ENCODE data around the gene KCNT2. TPM values are rescaled to one million over a fixed set of nuclear protein-coding genes. Genes with fewer than 3 reads are reported as not detected.
"Not testable (repeated sequence)": the region's sequence is repeated elsewhere in the genome, so short reads cannot be mapped to it uniquely, and the experiment has no call there.

The KCNT2 gene
- total RNA-seq (1 to 10 TPM in 1 of 2 donors, not detected in 1; 1.1 TPM), total RNA-seq (0 reads per million in 2 donors)

DNA sequence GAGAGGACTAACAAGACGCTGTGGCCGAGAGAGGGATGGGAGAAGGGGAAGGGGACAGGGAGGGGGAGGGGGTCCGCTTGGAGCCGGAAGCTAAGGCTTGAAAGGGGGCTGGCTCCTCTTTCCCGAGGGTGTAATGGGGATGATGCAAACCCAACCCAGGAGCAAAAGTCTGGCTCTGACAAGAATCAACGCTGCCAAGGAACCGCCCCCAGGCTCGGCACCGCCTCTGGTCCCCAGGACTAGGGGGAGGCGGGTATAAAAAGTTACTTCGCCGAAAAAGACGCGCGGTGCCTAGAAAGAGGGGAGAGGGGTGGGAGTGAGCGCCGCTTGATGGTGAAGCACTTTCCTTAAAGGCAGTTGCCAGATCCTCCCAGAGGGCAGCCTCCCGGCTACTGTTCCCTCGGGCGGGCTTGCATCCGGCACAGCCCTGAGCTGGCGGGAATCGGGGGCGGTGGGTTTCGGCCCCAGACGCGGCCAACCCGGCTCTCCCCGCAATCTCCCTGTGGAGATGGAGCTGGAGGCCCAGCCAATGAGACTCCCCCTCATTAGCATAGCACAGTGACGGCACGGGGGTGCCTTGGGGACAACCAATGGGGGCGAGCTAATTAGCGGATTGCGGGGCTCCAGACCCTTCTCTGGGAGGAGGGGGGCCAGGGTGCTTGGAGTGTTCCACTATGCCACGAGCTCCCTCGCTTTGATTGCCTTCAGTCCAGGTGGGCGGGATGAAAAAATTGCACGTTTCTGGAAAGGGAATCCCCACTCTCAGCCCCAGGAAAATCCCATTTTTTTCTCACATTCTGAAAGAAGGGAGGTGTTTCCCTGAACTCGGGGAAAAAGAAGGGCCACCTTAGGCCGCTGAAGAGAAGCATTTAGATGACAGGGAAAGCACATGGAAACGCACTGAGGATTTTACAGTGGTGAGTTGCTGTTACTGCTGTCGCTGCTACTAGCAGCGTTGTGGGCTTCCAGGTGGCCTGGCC lies at the start of gene KCNT2:
KCNT2 (minus strand) TSS at position 51 of the 980 bp plus-strand sequence. CDS start 131 bp downstream, outside the sequence.
- Mint-ChIP-seq H3K36me3 (ENCODE audit: low read depth) (peaks cover 3% of the 10 kb centered on the region), H3K4me3 (peak within 1 kb of the TSS; percentile 93), H3K4me1 (peaks cover 12% of the 10 kb centered on the region), H3K27ac (peak within 1 kb of the TSS; percentile 12), H3K27me3 (peaks cover 23% of the 10 kb centered on the region)
- ATAC-seq (peak; percentile 83), DNase-seq (peak in 2 of 3 donors; percentile 9 to 11)
- H3K9me3 ChIP-seq (ENCODE audit: control insufficient read depth, low read length, poor library complexity, severe bottlenecking), result peaks cover 3% of the 10 kb centered on the region

GRCh38 chr1:196655494-196655893 lies 47.3 kb upstream of the KCNT2 start:
- DNase-seq (no peak), ATAC-seq (no peak)
- Mint-ChIP-seq H3K27me3 (no peaks in the 10 kb centered on the region), H3K4me1 (peaks cover 38% of the 10 kb centered on the region), H3K36me3 (ENCODE audit: low read depth) (peaks cover 3% of the 10 kb centered on the region), H3K4me3 (peak overlapping the region; percentile 73), H3K27ac (peak overlapping the region; percentile 78)
- no peaks in the 10 kb centered on the region for H3K9me3 ChIP-seq (ENCODE audit: control insufficient read depth, low read length, poor library complexity, severe bottlenecking)

DNA sequence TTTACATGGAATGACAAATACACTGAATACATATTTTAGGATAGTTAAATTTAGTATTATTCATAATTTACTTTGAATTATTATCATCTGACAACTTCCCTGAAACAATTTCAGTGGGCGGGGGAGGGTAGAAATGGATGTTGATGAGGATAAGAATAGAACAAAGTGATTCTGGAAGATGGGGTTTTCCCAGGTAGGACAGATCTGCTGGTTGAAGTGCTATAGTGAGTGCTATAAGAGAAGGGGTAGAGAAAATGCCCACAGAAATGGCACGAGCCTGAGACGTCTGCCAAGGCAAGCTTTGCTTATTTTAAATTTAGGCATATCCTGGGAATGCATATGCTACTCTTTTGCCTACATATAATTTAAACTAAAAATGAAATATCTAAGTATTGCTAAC lies 46.8 kb upstream of the KCNT2 start:
- DNase-seq (no peak), ATAC-seq (peak; percentile 39)
- H3K9me3 ChIP-seq (ENCODE audit: control insufficient read depth, low read length, poor library complexity, severe bottlenecking), result no peaks in the 10 kb centered on the region
- Mint-ChIP-seq H3K4me1 (peaks cover 38% of the 10 kb centered on the region), H3K27me3 (no peaks in the 10 kb centered on the region), H3K36me3 (ENCODE audit: low read depth) (peaks cover 3% of the 10 kb centered on the region), H3K4me3 (no peak overlapping the region), H3K27ac (peak overlapping the region; percentile 78)

DNA sequence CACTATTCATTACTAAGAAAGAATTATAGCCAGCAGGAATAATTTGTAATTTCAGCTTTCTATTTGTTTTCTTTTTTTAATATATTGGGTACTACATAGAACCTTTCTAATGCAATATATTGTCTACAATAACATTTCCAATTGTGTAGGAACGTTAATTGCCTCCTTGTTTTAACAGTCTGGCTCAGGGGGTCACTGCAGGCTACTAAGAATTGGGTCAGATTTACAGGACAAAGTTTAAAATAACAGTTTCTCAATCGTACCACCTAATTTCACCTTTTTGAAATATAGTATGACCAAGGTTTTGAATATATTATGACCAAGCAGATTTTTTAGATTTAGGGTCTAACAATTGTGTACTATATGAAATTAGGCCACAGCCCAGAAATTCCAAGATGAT lies 46.0 kb upstream of the KCNT2 start:
- H3K9me3 ChIP-seq (ENCODE audit: control insufficient read depth, low read length, poor library complexity, severe bottlenecking), result no peaks in the 10 kb centered on the region
- peak overlapping the region; percentile 33 for H3K4me3 Mint-ChIP-seq
- peaks cover 3% of the 10 kb centered on the region for H3K36me3 Mint-ChIP-seq (ENCODE audit: low read depth)
- peaks cover 36% of the 10 kb centered on the region for H3K4me1 Mint-ChIP-seq
- no peak for DNase-seq
- no peak for ATAC-seq
- no peaks in the 10 kb centered on the region for H3K27me3 Mint-ChIP-seq
- H3K27ac Mint-ChIP-seq, result peak overlapping the region; percentile 19

GRCh38 chr1:196651637-196652215 lies 43.5 kb upstream of the KCNT2 start, which contains the start of gene CFH:
TSS of gene CFH (plus strand) at chr1:196652043. CDS start at chr1:196652118, 75 bp downstream.
- no peaks in the 10 kb centered on the region for H3K9me3 ChIP-seq (ENCODE audit: control insufficient read depth, low read length, poor library complexity, severe bottlenecking)
- peak; percentile 63 for ATAC-seq
- DNase-seq, result no peak
- Mint-ChIP-seq H3K4me3 (peak within 1 kb of the TSS; percentile 88), H3K27ac (peak within 1 kb of the TSS; percentile 59), H3K36me3 (ENCODE audit: low read depth) (peaks cover 3% of the 10 kb centered on the region), H3K27me3 (no peaks in the 10 kb centered on the region), H3K4me1 (peaks cover 36% of the 10 kb centered on the region)

DNA sequence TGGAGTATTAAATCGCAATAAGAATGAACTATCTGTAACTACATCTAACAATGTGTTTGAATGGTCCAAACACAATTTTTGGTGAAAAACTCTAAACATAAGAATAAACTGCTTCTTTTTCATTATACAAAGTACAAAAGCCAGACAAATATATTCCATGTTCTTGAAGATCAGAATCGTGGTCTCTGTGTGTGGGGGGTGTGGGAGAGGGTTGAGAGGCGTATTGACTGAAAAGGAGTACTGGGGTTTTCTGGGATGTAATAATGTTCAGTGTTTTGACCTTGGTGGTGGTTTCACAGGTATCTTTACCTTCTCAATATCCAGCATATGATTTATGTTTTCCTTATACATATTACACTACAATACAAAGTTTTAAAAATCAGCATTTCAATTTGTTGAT lies 42.8 kb upstream of the KCNT2 start:
- Mint-ChIP-seq H3K27me3 (no peaks in the 10 kb centered on the region), H3K36me3 (ENCODE audit: low read depth) (peaks cover 3% of the 10 kb centered on the region), H3K4me1 (peaks cover 32% of the 10 kb centered on the region), H3K4me3 (peak overlapping the region; percentile 88), H3K27ac (peak overlapping the region; percentile 59)
- H3K9me3 ChIP-seq (ENCODE audit: control insufficient read depth, low read length, poor library complexity, severe bottlenecking), result no peaks in the 10 kb centered on the region
- no peak for ATAC-seq
- DNase-seq, result no peak

DNA sequence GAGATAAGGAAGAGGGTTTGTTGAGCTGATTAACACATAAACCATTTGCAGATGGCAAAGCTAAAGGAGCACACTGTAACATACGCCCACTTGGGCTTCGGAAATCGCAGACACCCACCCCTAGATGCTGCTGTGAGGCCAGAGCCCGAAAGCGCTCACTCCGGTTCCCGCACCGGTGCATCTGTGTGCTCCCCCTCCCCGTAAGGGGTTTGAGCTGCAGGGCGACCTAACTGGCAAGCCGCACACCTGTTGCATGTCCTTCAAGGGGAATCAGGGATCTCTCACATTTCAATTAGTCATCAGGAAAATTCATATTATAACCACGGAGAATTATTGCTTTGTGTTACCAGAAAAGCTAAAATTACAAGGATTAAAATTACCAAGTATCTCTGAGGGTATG lies 42.2 kb upstream of the KCNT2 start:
- no peaks in the 10 kb centered on the region for H3K9me3 ChIP-seq (ENCODE audit: control insufficient read depth, low read length, poor library complexity, severe bottlenecking)
- H3K36me3 Mint-ChIP-seq (ENCODE audit: low read depth), result peaks cover under 1% of the 10 kb centered on the region
- H3K27ac Mint-ChIP-seq, result peak overlapping the region; percentile 59
- ATAC-seq (no peak), DNase-seq (no peak)
- no peaks in the 10 kb centered on the region for H3K27me3 Mint-ChIP-seq
- no peak overlapping the region for H3K4me3 Mint-ChIP-seq
- H3K4me1 Mint-ChIP-seq, result peaks cover 25% of the 10 kb centered on the region

GRCh38 chr1:196649990-196650389 lies 41.8 kb upstream of the KCNT2 start:
- ATAC-seq (no peak), DNase-seq (no peak)
- no peaks in the 10 kb centered on the region for H3K27me3 Mint-ChIP-seq
- peak overlapping the region; percentile 59 for H3K27ac Mint-ChIP-seq
- H3K36me3 Mint-ChIP-seq (ENCODE audit: low read depth), result no peaks in the 10 kb centered on the region
- H3K9me3 ChIP-seq (ENCODE audit: control insufficient read depth, low read length, poor library complexity, severe bottlenecking), result no peaks in the 10 kb centered on the region
- peaks cover 24% of the 10 kb centered on the region for H3K4me1 Mint-ChIP-seq
- no peak overlapping the region for H3K4me3 Mint-ChIP-seq

DNA sequence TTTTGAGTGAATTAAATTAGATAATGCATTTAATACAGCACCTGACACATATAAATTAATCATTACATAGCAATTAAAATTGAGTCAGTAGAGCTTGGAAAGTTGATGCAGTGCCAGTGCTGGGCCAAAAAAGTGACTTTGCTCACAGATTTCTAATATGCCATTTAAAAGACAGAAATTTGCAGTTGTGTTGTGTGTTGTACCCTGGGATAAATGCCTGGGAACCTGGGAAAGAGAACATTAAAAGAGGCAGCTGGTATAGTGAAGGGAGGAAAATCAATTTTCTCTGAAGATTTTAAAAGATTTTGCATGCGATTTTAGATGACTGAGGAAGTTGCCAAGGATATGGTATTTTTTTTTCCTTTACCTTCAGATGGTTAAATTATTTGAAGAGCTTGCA lies 32.7 kb upstream of the KCNT2 start:
- peaks cover 7% of the 10 kb centered on the region for H3K27me3 Mint-ChIP-seq
- no peak for DNase-seq
- H3K27ac Mint-ChIP-seq, result no peak overlapping the region
- peaks cover 2% of the 10 kb centered on the region for H3K36me3 Mint-ChIP-seq (ENCODE audit: low read depth)
- no peak overlapping the region for H3K4me3 Mint-ChIP-seq
- H3K4me1 Mint-ChIP-seq, result peaks cover 5% of the 10 kb centered on the region
- no peak for ATAC-seq
- H3K9me3 ChIP-seq (ENCODE audit: control insufficient read depth, low read length, poor library complexity, severe bottlenecking), result no peaks in the 10 kb centered on the region

DNA sequence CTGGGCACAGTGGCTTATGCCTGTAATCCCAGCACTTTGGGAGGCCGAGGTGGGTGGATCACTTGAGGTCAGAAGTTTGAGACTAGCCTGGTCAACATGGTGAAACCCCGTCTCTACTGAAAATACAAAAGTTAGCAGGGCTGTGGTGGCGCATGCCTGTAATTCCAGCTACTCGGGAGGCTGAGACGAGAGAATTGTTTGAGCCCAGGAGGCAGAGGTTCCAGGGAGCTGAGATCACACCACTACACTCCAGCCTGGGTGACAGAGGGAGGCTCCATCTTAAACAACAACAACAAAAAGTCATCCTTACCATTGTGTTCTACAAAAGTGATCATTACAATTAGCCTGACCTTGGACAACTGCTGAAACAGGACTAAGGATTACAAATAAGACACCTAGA lies 31.1 kb upstream of the KCNT2 start:
- H3K27me3 Mint-ChIP-seq, result peaks cover 11% of the 10 kb centered on the region
- not testable (repeated sequence) for H3K9me3 ChIP-seq (ENCODE audit: control insufficient read depth, low read length, poor library complexity, severe bottlenecking); H3K4me1 Mint-ChIP-seq; H3K36me3 Mint-ChIP-seq (ENCODE audit: low read depth); DNase-seq; H3K27ac Mint-ChIP-seq; ATAC-seq; H3K4me3 Mint-ChIP-seq

GRCh38 chr1:196638466-196638865 lies 30.2 kb upstream of the KCNT2 start:
- Mint-ChIP-seq H3K27ac (no peak overlapping the region), H3K4me3 (no peak overlapping the region), H3K36me3 (ENCODE audit: low read depth) (peaks cover 2% of the 10 kb centered on the region), H3K4me1 (peaks cover 5% of the 10 kb centered on the region), H3K27me3 (peaks cover 11% of the 10 kb centered on the region)
- H3K9me3 ChIP-seq (ENCODE audit: control insufficient read depth, low read length, poor library complexity, severe bottlenecking), result no peaks in the 10 kb centered on the region
- no peak for DNase-seq
- ATAC-seq, result no peak

DNA sequence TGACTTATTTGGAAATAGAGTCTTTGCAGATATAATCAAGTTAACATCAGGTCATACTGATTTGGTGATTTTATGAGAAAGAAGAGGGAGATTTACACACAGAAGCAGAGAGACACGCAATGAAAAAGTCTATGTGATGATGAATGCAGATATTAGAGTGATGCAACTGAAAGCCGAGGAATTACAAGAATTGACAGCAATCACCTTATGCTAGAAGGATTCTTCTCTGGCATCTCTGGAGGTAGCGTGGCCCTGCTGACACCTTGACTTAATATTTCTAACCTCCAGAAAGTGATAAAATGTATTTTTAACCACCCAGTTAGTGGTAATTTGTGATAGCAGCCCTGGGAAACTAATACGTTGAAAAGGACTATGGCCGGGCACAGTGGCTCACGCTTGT lies 29.4 kb upstream of the KCNT2 start:
- ATAC-seq, result no peak
- DNase-seq, result no peak
- H3K4me3 Mint-ChIP-seq, result no peak overlapping the region
- H3K27me3 Mint-ChIP-seq, result peaks cover 8% of the 10 kb centered on the region
- H3K27ac Mint-ChIP-seq, result no peak overlapping the region
- peaks cover 1% of the 10 kb centered on the region for H3K36me3 Mint-ChIP-seq (ENCODE audit: low read depth)
- H3K4me1 Mint-ChIP-seq, result peaks cover 1% of the 10 kb centered on the region
- H3K9me3 ChIP-seq (ENCODE audit: control insufficient read depth, low read length, poor library complexity, severe bottlenecking), result no peaks in the 10 kb centered on the region

DNA sequence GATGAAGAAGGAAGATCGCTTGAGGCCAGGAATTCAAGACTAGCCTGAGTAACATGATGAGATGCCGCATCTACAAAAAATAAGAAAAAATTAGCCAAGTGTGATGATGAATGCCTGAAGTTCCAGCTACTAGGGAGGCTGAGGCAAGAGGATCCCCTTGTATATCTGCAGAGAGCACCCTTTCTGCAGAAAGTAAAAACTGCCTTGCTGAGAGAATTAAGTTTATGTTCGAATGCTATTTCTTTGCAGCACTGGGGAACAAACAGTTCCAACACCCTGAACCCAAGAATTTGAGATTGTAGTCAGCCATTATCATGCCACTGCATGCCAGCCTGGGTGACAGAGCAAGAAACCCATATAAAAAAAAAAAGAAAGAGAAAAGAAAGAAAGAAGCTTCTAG lies 20.6 kb upstream of the KCNT2 start:
- H3K9me3 ChIP-seq (ENCODE audit: control insufficient read depth, low read length, poor library complexity, severe bottlenecking), result no peaks in the 10 kb centered on the region
- DNase-seq (no peak), ATAC-seq (no peak)
- no peaks in the 10 kb centered on the region for H3K27me3 Mint-ChIP-seq
- H3K4me1 Mint-ChIP-seq, result no peaks in the 10 kb centered on the region
- peaks cover 2% of the 10 kb centered on the region for H3K36me3 Mint-ChIP-seq (ENCODE audit: low read depth)
- H3K4me3 Mint-ChIP-seq, result no peak overlapping the region
- H3K27ac Mint-ChIP-seq, result no peak overlapping the region
